HUES48 (cell line): ENCODE data around the gene DNAAF5.
"Not testable (repeated sequence)": the region's sequence is repeated elsewhere in the genome, so short reads cannot be mapped to it uniquely, and the experiment has no call there.

Source experiments
- H3K27ac ChIP-seq: one replicate; pipeline ENCODE4 v1.7.0; 2013; ENCODE audit warnings: low read depth, low read length, inconsistent platforms
- H3K27me3 ChIP-seq: 2 replicates; pipeline ENCODE4 v1.6.1; 2013; ENCODE audit warnings: mild to moderate bottlenecking, low read length; ENCODE audit not compliant: control insufficient read depth, insufficient read depth
- H3K36me3 ChIP-seq: 2 replicates; pipeline ENCODE4 v1.6.1; 2013; ENCODE audit warnings: low read length; ENCODE audit not compliant: control insufficient read depth, insufficient read depth
- H3K4me1 ChIP-seq: 2 replicates; pipeline ENCODE4 v1.6.1; 2013; ENCODE audit warnings: mild to moderate bottlenecking, low read length; ENCODE audit not compliant: control insufficient read depth, insufficient read depth
- H3K4me3 ChIP-seq: 2 replicates; pipeline ENCODE4 v1.5.1; 2013; ENCODE audit warnings: mild to moderate bottlenecking, low read depth, low read length
- H3K9ac ChIP-seq: 2 replicates; pipeline ENCODE4 v1.6.1; 2013; ENCODE audit warnings: mild to moderate bottlenecking, low read depth, low read length, moderate library complexity
- H3K9me3 ChIP-seq: 2 replicates; pipeline ENCODE4 v1.6.1; 2013; ENCODE audit warnings: low read length; ENCODE audit not compliant: control insufficient read depth, insufficient read depth

Gene DNAAF5

DNA sequence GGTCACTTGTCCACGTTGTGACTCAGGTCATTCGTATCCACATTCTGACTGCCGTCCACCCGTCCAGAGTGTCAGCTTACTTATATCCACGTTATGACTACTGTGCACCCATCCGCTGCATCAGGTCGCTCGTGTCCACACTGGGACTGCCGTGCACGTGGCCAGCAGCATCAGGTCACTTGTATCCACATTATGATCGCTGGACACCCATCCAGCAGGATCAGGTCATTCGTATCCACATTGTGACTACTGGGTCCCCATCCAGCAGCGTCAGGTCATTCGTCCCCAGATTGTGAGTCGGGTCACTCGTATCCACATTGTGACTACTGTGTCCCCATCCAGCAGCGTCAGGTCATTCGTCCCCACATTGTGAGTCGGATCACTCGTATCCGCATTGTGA lies 58.5 kb downstream of the DNAAF5 start:
- Histone ChIP-seq H3K27me3 (no peaks in the 10 kb centered on the region), H3K36me3 (peaks cover 64% of the 10 kb centered on the region), H3K27ac (no peak overlapping the region), H3K9me3 (no peaks in the 10 kb centered on the region), H3K4me1 (no peaks in the 10 kb centered on the region), H3K9ac (no peak overlapping the region), H3K4me3 (no peak overlapping the region)

DNA sequence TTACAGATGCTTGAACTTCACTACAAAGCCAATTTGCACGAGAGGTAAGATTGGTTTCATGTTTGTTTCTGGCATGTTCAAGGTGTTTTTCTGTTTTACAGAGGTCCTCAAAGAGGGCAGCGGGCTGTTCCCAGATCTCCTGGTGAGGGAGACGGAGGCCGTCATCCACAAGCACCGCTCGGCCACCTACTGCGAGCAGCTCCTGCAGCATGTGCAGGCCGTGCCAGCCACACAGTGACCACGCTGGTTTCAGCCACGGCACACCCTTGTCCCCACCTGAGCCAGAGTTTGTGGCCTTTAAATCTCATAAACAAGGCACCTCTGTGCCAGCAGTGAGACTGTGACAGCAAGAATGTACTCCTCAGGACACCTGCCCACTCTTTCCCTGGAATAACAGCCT lies 58.9 kb downstream of the DNAAF5 start:
- Histone ChIP-seq H3K27ac (no peak overlapping the region), H3K27me3 (no peaks in the 10 kb centered on the region), H3K9ac (no peak overlapping the region), H3K4me3 (no peak overlapping the region), H3K4me1 (no peaks in the 10 kb centered on the region), H3K36me3 (peaks cover 59% of the 10 kb centered on the region), H3K9me3 (no peaks in the 10 kb centered on the region)

DNA sequence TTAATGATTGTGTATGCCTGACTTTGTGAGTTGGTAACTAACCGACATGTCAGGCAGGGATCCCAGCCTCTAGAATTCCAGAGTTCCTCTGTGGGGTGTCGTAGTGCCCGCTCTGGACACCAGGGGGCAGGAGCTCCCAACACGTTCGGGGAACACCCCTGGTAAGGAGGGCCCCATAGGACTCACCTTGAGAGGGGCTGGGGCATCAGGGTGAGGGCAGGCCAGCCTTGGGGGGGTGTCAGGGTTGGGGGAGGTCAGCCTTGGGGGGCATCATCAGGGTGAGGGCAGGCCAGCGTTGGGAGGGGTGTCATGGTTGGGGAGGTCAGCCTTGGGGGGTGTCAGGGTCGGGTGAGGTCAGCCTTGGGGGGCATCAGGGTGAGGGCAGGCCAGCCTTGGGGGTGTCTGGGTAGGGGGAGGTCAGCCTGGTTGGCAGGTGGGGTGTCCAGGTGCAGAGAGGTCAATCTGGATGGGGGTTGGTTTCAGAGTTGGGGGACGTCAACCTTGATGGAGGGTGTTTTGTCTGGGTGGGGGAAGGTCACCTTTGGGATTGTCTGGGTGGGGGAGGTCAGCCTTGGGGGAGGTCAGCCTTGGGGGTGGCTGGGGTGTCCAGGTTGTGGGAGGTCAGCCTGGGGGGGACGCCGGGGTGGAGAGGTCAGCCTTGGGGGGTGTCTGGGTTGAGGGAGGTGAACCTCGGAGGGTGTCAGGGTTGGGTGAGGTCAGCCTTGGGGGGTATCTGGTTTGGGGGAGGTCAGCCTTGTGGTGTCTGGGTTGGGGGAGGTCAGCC lies 60.2 kb downstream of the DNAAF5 start:
- H3K9me3 ChIP-seq, result no peaks in the 10 kb centered on the region
- no peaks in the 10 kb centered on the region for H3K4me1 ChIP-seq
- H3K27me3 ChIP-seq, result no peaks in the 10 kb centered on the region
- no peak overlapping the region for H3K27ac ChIP-seq
- H3K4me3 ChIP-seq, result no peak overlapping the region
- H3K36me3 ChIP-seq, result peaks cover 47% of the 10 kb centered on the region
- no peak overlapping the region for H3K9ac ChIP-seq

DNA sequence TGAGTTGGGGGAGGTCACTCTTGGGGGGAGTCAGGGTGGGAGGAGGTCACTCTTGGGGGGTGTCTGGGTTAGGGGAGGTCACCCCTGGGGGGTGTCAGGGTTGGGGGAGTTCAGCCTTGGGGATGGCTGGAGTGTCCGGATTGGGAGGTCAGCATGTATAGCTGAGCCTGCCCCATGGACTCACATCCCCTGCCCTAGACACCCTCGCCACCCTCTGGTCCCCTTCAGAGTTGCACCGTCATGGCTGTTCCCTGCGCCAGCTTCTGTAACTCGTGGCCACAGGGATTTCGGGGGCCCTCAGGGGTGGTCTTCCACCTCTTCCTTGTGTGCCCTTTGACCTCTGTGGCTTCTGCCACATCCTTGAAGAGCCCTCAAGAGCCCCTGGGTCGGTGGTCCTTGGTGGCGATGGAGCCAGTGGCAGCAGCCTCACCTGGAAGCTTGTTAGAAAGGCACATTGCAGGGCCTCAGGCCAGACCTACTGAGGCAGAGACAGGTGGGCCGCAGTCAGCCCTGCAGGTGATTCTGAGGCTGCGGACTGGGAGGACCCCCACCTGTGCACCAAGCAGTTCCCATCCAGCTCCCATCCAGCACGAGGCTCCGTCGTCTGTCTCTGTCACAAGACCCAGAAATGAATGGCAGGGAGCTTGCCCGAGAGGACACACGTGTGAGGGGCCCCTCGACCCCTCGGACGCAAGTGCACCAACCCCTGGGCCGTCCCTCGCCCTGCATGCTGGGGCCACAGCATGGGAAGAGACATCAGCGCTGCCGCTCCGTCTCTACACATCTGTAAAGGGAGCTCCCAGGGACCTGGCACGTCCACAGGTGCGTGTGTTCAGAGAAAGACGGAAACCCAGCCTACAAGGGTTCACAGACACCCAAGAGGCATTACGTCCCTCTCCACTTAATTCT lies 61.1 kb downstream of the DNAAF5 start:
- Histone ChIP-seq H3K9ac (no peak overlapping the region), H3K9me3 (no peaks in the 10 kb centered on the region), H3K4me3 (no peak overlapping the region), H3K27ac (no peak overlapping the region), H3K36me3 (peaks cover 39% of the 10 kb centered on the region), H3K27me3 (no peaks in the 10 kb centered on the region), H3K4me1 (no peaks in the 10 kb centered on the region)

DNA sequence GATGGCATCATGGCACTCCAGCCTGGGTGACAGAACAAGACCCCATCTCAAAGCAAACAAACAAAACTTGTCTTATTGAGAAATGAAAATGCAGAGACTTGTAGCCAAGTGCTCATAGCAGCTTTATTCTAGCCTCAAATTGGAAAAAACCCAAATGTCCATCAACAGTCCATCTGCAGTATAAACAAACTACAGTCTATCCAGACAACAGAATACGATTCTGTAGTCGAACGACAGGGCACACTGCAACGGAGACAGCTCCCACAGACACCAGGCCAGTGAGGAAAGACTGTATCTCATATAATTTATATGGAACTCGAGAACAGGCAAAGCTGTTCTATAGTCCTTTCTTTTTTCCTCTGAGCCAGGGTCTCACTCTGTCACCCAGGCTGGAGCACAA lies 65.0 kb downstream of the DNAAF5 start:
- Histone ChIP-seq H3K9ac (no peak overlapping the region), H3K4me3 (no peak overlapping the region), H3K9me3 (no peaks in the 10 kb centered on the region), H3K4me1 (no peaks in the 10 kb centered on the region), H3K27ac (no peak overlapping the region), H3K36me3 (peaks cover 9% of the 10 kb centered on the region), H3K27me3 (no peaks in the 10 kb centered on the region)

DNA sequence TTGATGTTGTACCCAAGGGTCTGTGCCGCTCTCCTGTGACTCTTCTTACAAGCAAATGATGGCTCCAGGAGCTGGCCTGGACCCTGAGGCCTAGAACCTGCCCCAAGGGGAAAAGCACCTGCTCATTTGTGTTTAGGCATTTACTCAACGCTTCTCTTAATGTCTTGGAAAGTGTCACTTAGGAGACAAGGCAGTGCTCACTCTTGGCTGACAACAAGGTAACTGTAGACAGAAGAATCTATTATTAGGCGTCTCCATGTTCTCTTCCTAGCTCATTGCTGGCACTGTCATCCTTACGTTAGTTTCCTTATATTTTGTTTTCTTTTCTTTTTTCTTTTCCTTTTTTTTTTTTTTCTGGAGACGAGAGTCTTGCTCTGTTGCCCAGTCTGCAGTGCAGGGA lies 67.7 kb downstream of the DNAAF5 start:
- H3K4me3 ChIP-seq, result no peak overlapping the region
- H3K9me3 ChIP-seq, result 0 out of 2 replicates have a peak, but pooled peaks cover 4% of the 10 kb centered on the region
- no peaks in the 10 kb centered on the region for H3K36me3 ChIP-seq
- no peaks in the 10 kb centered on the region for H3K27me3 ChIP-seq
- no peak overlapping the region for H3K27ac ChIP-seq
- H3K4me1 ChIP-seq, result no peaks in the 10 kb centered on the region
- no peak overlapping the region for H3K9ac ChIP-seq

DNA sequence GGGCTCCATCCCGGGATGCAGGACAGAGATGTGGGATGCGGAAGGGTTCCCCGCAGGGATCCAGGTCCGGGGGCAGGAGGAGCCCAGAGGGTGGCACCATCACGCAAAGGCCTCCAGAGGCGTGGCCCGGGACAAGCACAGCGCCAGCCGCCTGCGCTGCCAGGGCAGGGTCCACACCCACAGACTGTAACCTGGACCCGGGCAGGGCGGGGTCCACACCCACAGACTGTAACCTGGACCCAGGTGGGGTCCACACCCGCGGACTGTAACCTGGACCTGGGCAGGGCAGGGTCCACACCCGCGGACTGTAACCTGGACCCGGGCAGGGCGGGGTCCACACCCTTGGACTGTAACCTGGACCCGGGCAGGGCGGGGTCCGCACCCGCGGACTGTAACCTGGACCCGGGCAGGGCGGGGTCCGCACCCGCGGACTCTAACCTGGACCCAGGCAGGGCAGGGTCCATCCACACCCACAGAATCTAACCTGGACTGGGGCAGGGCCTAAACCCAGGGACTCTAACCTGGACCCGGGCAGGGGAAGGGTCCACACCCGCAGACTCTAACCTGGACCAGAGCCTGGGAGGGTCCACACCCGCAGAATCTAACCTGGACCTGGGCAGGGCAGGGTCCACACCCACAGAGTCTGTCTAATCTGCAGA lies 68.3 kb downstream of the DNAAF5 start:
- 0 out of 2 replicates have a peak, but pooled peaks cover 5% of the 10 kb centered on the region for H3K9me3 ChIP-seq
- no peaks in the 10 kb centered on the region for H3K36me3 ChIP-seq
- H3K4me3 ChIP-seq, result no peak overlapping the region
- no peaks in the 10 kb centered on the region for H3K27me3 ChIP-seq
- no peaks in the 10 kb centered on the region for H3K4me1 ChIP-seq
- H3K27ac ChIP-seq, result no peak overlapping the region
- H3K9ac ChIP-seq, result no peak overlapping the region

DNA sequence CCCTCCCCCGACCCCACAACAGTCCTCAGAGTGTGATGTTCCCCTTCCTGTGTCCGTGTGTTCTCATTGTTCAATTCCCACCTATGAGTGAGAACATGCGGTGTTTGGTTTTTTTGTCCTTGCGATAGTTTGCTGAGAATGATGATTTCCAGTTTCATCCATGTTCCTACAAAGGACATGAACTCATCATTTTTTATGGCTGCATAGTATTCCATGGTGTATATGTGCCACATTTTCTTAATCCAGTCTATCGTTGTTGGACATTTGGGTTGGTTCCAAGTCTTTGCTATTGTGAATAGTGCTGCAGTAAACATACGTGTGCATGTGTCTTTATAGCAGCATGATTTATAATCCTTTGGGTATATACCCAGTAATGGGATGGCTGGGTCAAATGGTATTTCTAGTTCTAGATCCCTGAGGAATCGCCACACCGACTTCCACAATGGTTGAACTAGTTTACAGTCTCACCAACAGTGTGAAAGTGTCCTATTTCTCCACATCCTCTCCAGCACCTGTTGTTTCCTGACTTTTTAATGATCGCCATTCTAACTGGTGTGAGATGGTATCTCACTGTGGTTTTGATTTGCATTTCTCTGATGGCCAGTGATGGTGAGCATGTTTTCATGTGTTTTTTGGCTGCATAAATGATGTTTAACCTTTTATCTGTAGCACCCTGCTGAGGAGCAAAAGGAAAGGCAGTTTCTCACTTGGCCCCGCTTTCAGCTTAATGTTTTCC lies 70.1 kb downstream of the DNAAF5 start:
- H3K4me1 ChIP-seq, H3K27me3 ChIP-seq, H3K27ac ChIP-seq, H3K9me3 ChIP-seq, H3K9ac ChIP-seq, H3K4me3 ChIP-seq, H3K36me3 ChIP-seq: not testable (repeated sequence)

DNA sequence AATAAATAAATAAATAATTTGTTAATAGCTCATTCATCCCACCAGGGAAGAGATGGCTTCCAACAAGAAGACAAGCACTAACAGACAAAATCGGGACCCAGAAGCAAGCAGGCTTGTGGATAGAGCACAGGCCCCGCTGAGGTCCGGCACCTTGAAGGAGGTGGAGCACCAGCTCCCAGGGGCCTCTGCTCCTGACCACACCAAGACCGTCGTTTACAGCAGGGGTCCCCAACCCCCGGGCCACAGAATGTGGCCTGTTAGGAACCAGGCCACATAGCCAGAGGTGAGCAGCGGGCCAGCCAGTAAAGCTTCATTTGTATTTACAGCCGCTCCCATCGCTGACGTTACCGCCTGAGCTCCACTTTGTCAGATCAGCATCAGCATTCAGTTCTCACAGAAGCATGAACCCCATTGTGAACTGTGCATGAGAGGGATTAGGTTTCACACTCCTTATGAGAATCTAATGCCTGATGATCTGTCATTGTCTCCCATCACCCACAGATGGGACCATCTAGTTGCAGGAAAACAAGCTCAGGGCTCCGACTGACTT lies 72.5 kb downstream of the DNAAF5 start:
- Histone ChIP-seq H3K27me3 (no peaks in the 10 kb centered on the region), H3K9me3 (0 out of 2 replicates have a peak, but pooled peaks cover 5% of the 10 kb centered on the region), H3K4me1 (no peaks in the 10 kb centered on the region), H3K4me3 (no peak overlapping the region), H3K27ac (no peak overlapping the region), H3K36me3 (no peaks in the 10 kb centered on the region), H3K9ac (no peak overlapping the region)

DNA sequence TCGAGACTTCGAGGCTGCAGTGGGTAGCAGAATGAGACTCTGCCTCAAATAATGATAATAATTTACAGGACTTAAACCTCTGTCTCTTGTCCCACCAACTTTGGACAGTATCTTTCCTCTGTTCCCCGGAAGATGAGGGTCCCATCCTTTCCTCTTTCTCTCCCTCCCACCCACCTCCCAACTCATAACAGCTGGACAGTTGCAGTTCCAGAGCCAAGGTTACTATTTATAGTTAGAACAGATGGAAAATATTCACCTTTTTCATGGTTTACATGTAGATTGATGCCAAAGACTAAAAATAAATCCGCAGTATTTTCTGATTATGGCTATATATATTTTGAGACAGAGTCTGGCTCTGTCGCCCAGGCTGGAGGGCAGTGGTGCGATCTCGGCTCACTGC lies 74.2 kb downstream of the DNAAF5 start:
- Histone ChIP-seq H3K9me3 (0 out of 2 replicates have a peak, but pooled peaks cover 5% of the 10 kb centered on the region), H3K27ac (no peak overlapping the region), H3K36me3 (no peaks in the 10 kb centered on the region), H3K4me1 (no peaks in the 10 kb centered on the region), H3K4me3 (no peak overlapping the region), H3K27me3 (no peaks in the 10 kb centered on the region), H3K9ac (no peak overlapping the region)
